ENCODE measurements around the gene NELL1. TPM values are rescaled to one million over a fixed set of nuclear protein-coding genes. Genes with fewer than 3 reads are reported as not detected.

NELL1 gene
- total RNA-seq, 2 donors from 2014 or later: not detected

DNA sequence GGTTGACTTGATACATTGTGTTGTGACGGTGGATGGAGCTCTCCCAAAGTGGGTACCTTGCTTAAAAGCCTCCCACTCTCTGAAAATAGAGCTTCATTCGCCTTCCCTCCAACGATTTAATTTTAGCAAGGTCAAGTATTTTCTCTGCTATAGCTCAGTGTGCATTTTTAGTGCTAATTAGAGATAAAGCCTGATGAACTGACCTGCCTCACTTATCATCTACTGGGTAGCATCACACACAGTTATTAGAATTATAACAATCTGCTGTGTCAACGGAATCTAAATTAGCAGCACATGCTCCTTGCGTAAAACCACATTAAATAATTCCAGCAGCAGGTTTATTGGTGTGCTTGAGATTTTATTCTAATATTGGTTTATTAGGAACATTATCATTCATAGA is 701.7 kb downstream of the NELL1 start:
- DNase-seq (no peak), ATAC-seq (no peak)
- Histone ChIP-seq H3K27me3 (no peaks in the 10 kb centered on the region), H3K9me3 (no peaks in the 10 kb centered on the region), H3K4me3 (no peak overlapping the region), H3K27ac (no peak overlapping the region), H3K36me3 (replicated peaks in 1 of 2; ENCODE audit: insufficient read depth in 1 of 2, low read depth in 2 of 2) (no peaks in the 10 kb centered on the region), H3K4me1 (no peaks in the 10 kb centered on the region)
- WGBS, 2 donors: 52 to 59% methylated on average over 5 of the region's 5 CpGs
- intact Hi-C loops (cut with DNase I): no loop called here
- TF ChIP-seq, protein P1, sequence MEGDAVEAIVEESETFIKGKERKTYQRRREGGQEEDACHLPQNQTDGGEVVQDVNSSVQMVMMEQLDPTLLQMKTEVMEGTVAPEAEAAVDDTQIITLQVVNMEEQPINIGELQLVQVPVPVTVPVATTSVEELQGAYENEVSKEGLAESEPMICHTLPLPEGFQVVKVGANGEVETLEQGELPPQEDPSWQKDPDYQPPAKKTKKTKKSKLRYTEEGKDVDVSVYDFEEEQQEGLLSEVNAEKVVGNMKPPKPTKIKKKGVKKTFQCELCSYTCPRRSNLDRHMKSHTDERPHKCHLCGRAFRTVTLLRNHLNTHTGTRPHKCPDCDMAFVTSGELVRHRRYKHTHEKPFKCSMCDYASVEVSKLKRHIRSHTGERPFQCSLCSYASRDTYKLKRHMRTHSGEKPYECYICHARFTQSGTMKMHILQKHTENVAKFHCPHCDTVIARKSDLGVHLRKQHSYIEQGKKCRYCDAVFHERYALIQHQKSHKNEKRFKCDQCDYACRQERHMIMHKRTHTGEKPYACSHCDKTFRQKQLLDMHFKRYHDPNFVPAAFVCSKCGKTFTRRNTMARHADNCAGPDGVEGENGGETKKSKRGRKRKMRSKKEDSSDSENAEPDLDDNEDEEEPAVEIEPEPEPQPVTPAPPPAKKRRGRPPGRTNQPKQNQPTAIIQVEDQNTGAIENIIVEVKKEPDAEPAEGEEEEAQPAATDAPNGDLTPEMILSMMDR (IDR thresholded peaks at IDR 0.05): no peak
- TF ChIP-seq POLR2A (IDR thresholded peaks at IDR 0.05): no peak

DNA sequence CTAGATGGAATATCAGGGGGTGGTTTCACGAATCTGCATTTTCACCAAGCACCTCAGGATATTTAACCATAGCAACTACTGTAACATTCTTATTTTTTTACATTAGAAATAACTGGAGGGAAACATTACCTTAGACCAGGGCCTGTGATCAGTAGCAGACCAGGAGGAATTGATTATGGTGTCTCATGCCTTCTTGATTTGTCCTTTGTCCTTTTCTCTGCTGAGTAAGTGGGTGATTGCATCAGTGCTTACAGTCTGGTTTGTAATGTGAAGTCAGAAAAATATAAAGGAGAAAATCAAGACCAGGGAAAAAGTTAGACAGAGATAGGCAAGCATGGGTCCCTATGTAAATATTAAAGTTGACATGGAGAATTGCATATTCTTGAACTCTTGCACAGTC is 703.3 kb downstream of the NELL1 start:
- no peaks in the 10 kb centered on the region for H3K9me3 ChIP-seq
- WGBS, 2 donors: 17 to 29% methylated on average over 1 of the region's 1 CpG
- DNase-seq: no peak
- no peaks in the 10 kb centered on the region for H3K4me1 ChIP-seq
- H3K36me3 ChIP-seq (replicated peaks in 1 of 2; ENCODE audit: insufficient read depth in 1 of 2, low read depth in 2 of 2): no peaks in the 10 kb centered on the region
- no peak overlapping the region for H3K4me3 ChIP-seq
- no peak for ATAC-seq
- TF ChIP-seq, protein P1 (IDR thresholded peaks at IDR 0.05): no peak
- no peak for TF ChIP-seq POLR2A (IDR thresholded peaks at IDR 0.05)
- intact Hi-C loops (cut with DNase I): no loop called here
- no peak overlapping the region for H3K27ac ChIP-seq
- H3K27me3 ChIP-seq: no peaks in the 10 kb centered on the region

DNA sequence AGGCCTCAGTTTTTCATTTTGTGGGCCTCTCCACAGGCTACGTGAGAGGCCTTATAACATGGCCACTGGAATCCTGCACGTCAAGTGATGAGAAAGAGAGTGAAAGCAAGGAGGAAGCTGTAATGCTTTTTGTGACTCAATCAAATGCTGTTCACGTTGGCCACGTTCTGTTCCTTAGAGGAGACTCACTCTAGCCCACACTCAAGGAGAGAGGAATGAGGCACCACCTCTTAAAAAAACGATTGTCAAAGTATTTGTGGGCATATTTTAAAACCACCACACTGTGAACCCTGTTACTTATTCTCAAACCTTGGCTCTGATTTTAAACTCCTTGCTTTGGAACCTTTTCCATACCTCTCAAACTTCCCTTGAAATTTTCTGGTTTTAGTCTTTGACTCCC is 705.0 kb downstream of the NELL1 start:
- Histone ChIP-seq H3K4me3 (no peak overlapping the region), H3K4me1 (no peaks in the 10 kb centered on the region), H3K27me3 (no peaks in the 10 kb centered on the region), H3K9me3 (no peaks in the 10 kb centered on the region), H3K27ac (no peak overlapping the region), H3K36me3 (replicated peaks in 1 of 2; ENCODE audit: insufficient read depth in 1 of 2, low read depth in 2 of 2) (no peaks in the 10 kb centered on the region)
- intact Hi-C loops (cut with DNase I): no loop called here
- DNase-seq (no peak), ATAC-seq (no peak)
- TF ChIP-seq POLR2A (IDR thresholded peaks at IDR 0.05): no peak
- TF ChIP-seq, protein P1 (IDR thresholded peaks at IDR 0.05): no peak
- WGBS, 2 donors: 34 to 46% methylated on average over 5 of the region's 5 CpGs

DNA sequence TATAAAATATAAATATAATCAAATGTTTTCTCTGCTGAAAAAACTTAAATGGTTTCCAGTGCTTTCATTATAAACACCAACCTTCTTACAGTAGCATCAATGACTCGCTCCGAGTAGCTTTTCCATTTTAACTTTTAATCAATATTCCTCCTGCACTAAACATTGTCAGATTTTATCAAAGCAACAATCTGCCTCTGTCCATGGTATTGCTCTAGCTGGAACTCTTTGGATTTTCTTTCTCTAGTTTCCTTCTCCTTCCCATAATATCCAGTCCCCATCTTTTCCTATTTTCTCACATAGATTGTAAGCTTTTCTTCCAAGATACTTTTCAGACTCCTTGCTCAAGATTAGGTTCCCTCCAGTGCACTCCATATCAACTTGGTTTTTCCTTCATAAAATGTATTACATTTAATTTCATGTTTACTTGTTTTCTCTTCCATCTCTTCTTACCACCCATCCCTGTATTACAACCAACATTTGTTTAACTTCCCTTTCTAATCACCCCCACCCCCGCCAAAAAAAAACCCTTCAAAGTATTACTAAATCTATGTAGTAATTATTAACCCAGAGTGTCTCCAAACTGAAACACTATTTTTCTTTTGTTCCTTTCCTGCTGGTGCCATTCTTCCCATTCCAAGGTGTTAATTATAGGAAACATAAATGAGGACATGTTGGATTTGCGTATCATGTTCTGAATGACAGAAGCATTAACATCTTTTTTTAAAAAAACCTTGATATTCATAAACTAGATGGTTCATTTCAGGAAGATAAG is 716.5 kb downstream of the NELL1 start:
- H3K9me3 ChIP-seq: no peaks in the 10 kb centered on the region
- H3K36me3 ChIP-seq (replicated peaks in 1 of 2; ENCODE audit: insufficient read depth in 1 of 2, low read depth in 2 of 2): no peaks in the 10 kb centered on the region
- no peak for TF ChIP-seq POLR2A (IDR thresholded peaks at IDR 0.05)
- TF ChIP-seq, protein P1 (IDR thresholded peaks at IDR 0.05): no peak
- no peaks in the 10 kb centered on the region for H3K27me3 ChIP-seq
- intact Hi-C loops (cut with DNase I): no loop called here
- ATAC-seq (no peak), DNase-seq (no peak)
- no peaks in the 10 kb centered on the region for H3K4me1 ChIP-seq
- WGBS, 2 donors: 23 to 28% methylated on average over 4 of the region's 4 CpGs
- H3K4me3 ChIP-seq: no peak overlapping the region
- H3K27ac ChIP-seq: no peak overlapping the region

DNA sequence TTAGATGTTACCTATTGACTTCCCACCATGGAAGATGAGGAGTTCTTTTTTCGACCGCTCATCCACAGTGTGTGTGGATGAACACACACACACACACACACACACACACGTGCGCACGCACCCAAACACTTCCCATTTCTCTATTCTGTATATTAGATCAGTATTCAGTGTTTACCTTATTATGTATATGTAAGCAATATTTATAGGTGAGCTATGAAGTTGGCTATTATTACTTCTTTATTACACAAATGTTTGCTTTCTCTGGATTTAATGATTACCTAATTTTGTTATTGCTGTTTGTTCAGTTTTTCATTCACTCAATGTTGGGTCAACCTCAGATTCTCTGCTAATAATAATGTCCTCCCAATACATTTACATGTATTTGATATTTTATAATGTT is 721.0 kb downstream of the NELL1 start:
- Histone ChIP-seq H3K4me3 (no peak overlapping the region), H3K4me1 (no peaks in the 10 kb centered on the region), H3K27me3 (no peaks in the 10 kb centered on the region), H3K9me3 (no peaks in the 10 kb centered on the region), H3K27ac (no peak overlapping the region), H3K36me3 (replicated peaks in 1 of 2; ENCODE audit: insufficient read depth in 1 of 2, low read depth in 2 of 2) (no peaks in the 10 kb centered on the region)
- 71 to 85% methylated on average over 5 of the region's 5 CpGs for WGBS, 2 donors
- no peak for TF ChIP-seq POLR2A (IDR thresholded peaks at IDR 0.05)
- TF ChIP-seq, protein P1 (IDR thresholded peaks at IDR 0.05): no peak
- intact Hi-C loops (cut with DNase I): no loop called here
- DNase-seq (no peak), ATAC-seq (no peak)

Data from body of pancreas (tissue), 4 donors.